IPS DF 4.7 (cell line): Measurements from ENCODE around the gene DMBT1.

Experiments
- DNase-seq: peaks from one replicate; pipeline ENCODE4 v3.0.0-alpha.2; 2013; ENCODE audit warnings: low spot score; ENCODE audit errors: extremely low read depth

The DMBT1 gene

DNA sequence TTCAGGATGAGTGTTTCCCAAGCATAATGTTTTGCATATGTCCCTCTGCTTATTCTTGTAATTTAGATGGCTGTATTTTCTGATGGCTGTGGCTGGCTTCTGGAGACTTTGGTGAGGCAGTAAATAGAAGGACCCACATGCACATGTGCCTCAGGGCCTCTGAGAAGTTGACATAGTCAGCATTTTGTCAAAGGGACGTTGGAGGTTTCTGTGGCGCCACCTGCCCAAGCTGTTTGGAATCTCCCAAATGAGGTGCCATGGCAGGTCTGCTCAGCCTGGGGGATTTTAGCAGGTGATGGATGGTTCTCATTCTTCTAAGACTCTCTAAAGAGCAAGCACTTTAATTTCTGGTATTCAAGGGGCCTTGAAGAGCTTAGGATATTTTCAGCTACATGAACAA is 109.3 kb downstream of the DMBT1 start:
- no peak for DNase-seq

DNA sequence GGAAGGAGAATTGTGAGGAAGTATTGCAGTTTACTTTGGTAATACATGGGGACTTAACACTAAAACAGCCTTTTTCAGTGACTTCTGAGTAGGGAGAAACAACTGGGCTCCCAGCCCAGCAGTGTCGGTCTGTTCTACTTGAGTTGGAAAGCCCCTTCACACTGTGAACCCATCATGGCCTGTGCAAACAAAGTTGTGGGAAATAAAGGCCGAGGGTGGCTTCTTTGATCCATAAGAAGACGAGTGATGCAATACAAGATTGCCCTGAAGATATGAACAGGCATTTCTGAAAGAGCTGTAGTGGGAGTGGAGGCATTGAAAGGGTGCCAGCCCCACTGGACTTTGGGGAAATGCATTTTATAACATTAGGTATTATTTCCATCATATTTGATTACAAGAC is 110.8 kb downstream of the DMBT1 start:
- DNase-seq, result no peak

DNA sequence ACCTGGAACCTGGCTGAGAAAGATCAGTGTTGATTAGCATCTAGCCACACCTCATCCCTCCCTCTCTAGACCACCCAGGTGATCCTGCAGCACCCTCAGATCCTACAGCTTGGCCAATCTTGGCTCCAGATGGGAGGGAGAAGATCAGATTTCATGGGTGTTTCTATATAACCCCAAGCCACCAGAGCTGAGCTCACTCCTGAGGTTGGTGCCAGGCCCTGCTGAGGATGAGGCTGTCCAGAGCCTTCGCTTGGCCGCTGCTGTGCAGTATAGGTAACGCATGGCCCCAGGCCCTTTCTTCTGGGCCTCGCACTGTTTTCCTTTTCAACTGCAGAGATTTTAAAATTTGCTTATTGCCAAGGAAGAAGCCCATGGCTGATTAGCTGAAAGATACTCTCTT is 112.1 kb downstream of the DMBT1 start:
- no peak for DNase-seq

DNA sequence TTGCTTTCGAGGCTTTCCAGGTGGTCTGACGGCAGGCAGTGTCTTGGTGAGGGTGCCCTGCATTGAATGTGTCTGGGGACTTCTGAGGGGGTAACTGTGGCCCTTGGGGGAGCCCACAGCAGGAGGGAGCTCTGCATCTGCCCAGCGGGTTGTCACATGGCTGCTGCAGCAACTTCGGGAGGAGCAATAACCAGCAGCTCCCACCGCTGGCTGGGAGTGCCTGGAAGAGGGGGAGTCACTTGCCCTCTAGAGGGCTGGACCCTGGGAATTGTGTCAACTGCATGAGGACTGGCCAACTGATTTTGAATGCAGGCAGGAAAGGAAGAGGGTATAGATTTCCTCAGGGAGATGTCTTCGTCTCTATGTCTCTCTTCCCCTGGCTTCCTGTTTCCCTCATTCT is 112.7 kb downstream of the DMBT1 start:
- DNase-seq, result no peak

DNA sequence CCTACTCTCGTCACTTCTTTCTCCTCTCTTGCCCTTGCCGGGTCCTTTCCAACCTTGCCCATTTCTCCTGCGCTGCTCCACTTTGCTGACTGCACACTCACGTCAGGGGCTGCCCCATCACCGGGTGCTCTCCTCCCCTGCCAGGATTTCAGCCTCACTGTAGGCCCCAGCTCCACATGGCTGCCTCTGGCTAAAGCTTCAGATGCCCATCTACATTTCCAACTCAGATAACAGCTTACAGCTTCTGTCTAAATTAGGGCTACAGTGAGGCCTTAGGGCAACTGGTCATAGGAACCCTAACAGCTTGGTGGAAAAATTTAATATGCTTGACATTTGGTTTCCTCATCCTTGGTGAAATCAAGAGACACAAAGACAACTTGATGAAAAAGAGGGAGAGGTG is 113.2 kb downstream of the DMBT1 start:
- DNase-seq, result no peak

DNA sequence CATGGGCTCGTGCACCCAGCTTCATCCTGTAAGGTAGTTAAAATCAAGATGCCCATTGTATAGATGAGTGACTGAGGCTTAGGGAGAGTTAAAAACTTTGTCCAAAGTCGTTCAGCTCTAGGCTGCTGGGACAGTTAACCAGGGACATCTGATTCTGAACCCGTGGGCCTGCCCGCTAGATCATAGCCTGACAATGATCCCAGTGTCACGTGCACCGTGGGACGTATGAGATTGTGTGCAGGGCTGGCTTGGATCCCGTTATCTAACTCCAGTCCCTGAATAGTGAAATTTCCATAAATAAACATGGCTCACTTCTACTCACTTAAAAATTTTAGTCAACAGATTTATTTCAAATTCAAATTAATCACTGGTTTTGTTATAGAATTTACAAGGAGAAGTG is 114.2 kb downstream of the DMBT1 start:
- DNase-seq, result no peak

DNA sequence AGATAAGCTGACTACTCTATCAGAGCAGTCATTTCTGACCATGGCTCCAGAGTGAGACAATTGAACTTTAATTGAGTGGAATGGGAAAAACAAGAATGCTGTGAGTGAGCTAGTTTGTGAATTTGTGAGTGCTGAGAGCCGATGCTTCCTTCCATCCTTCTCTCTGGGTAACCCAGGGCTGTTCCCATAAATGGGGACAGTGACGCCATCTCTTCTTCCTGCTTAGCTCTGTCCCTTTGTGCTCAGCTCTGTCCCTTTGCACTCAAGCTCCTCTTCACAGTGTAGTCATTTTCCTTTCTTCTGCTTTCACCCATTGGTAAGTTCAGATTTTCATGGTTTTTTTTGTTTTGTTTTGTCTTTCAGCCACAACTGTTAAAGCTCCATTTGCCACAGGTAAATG is 114.7 kb downstream of the DMBT1 start:
- no peak for DNase-seq

DNA sequence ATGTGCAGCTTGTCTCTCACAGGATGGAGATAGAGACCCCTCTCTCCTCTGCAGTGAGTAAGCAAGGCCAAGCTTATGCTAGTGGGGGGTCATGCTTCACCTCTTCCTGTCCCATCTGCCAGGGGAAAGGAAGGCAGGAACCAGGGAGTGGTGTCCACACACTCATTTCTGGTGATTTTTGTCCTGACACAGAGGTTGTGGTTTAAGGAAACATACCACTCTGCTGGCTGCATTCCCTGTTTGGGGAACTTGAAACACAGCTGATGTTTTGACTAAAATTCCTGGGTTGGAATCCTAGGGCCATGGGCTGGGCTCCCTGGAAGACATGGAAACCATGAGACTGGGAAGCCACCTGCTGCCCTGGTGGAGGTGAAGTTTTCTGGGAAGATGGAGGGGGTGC is 117.7 kb downstream of the DMBT1 start:
- DNase-seq, result no peak

DNA sequence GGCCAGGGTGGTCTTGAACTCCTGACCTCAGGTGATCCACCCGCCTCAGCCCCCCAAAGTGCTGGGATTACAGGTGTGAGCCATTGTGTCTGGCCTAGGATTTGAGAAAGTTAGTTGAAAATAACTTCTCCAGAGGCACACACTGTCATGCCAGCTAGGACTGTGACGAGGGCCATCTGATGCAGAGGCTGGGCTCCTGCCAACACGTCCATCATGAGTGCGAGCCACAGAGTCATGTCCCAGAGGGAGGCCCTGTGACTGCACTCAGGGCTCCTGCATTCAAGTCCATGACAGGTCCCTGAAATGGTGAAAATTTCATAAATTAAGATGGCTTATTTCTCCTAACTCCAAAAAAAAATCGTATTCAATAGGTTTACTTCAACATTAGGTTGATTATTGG is 122.0 kb downstream of the DMBT1 start:
- no peak for DNase-seq

DNA sequence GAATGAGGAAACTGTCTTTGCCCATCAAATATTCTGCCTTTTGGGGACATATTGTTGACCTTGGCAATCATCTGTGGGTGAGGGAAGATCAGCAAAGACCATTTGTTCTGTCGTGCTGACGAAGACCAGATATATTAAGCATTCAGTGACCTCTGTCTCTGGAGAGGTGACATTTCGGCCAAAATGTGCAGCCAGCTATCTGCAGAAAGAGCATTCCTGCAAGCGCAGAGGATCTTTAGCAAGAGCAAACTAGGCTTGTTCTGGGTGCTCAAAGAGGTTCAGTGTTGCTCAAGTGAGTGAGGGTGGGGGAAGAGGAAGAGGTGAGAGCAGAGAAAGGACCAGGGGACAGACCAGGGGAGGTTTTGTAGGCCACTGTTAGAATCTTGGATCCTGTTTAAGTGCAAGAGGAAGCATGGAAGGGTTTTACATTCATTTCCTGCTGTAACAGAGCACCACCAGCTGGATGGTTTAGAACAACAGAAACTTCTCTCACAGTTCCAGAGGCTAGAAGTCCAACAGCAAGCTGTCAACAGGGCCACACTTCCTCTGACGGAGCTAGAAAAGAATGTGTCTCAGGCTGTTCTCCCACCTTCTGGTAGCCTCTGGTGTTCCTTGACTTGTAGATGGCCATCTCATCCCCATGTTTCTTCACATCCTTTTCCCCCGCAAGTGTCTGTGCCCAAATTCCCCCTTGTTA is 127.9 kb downstream of the DMBT1 start:
- no peak for DNase-seq

DNA sequence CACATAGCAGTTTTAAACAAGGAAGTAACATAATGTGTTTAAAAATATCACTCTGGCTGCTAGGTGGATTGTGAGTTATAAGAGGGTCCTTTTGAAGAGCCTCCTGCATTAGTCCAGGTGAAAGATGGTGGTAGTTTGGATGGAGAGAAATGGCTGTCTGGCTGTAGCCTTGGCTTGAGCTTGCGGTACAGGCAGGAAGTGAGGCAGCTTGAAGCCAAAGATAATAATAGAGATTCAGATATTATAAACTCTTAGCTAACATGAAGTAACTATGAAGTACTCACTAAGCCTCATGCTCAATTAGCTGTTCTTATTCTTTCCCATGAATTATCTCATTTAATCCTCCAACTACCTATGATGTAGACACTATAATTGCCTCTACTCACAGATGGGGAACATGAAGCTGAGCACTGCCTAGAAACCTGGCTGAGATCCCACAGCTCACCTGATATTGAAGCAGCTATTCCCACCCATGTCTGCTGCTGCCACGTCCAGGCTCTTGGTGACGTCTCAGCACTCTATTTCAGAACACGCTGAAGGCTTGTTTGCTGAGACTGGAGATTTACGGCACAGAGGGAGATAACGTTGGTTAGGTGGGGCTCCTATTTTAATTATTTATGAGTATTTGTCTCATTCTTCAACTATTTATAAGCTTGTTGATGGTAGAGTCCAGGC is 128.7 kb downstream of the DMBT1 start:
- DNase-seq, result no peak

DNA sequence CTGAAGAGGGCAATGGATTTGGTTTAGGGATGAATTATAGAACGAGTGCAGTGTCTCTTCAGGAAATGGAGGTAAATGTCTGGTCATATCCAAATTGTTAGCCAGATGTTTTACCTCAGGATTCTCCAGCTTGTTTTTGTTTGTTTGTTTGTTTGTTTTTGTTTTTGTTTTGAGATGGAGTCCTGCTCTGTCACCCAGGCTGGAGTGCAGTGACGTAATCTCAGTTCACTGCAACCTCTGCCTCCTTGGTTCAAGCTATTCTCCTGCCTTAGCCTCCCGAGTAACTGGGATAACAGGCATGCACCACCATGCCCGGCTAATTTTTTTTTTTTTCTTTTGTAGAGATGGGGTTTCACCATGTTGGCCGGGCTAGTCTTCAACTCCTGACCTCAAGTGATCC is 132.2 kb downstream of the DMBT1 start:
- no peak for DNase-seq
